Measurements from ENCODE around the gene FIGN. TPM values are rescaled to one million over a fixed set of nuclear protein-coding genes. Genes with fewer than 3 reads are reported as not detected.

FIGN gene, protein sequence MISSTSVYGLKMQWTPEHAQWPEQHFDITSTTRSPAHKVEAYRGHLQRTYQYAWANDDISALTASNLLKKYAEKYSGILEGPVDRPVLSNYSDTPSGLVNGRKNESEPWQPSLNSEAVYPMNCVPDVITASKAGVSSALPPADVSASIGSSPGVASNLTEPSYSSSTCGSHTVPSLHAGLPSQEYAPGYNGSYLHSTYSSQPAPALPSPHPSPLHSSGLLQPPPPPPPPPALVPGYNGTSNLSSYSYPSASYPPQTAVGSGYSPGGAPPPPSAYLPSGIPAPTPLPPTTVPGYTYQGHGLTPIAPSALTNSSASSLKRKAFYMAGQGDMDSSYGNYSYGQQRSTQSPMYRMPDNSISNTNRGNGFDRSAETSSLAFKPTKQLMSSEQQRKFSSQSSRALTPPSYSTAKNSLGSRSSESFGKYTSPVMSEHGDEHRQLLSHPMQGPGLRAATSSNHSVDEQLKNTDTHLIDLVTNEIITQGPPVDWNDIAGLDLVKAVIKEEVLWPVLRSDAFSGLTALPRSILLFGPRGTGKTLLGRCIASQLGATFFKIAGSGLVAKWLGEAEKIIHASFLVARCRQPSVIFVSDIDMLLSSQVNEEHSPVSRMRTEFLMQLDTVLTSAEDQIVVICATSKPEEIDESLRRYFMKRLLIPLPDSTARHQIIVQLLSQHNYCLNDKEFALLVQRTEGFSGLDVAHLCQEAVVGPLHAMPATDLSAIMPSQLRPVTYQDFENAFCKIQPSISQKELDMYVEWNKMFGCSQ
- 10 to 100 TPM in 2 of 4 donors, 1 to 10 TPM in 2; 3.7 to 14.1 (median 11.6) TPM for total RNA-seq

DNA sequence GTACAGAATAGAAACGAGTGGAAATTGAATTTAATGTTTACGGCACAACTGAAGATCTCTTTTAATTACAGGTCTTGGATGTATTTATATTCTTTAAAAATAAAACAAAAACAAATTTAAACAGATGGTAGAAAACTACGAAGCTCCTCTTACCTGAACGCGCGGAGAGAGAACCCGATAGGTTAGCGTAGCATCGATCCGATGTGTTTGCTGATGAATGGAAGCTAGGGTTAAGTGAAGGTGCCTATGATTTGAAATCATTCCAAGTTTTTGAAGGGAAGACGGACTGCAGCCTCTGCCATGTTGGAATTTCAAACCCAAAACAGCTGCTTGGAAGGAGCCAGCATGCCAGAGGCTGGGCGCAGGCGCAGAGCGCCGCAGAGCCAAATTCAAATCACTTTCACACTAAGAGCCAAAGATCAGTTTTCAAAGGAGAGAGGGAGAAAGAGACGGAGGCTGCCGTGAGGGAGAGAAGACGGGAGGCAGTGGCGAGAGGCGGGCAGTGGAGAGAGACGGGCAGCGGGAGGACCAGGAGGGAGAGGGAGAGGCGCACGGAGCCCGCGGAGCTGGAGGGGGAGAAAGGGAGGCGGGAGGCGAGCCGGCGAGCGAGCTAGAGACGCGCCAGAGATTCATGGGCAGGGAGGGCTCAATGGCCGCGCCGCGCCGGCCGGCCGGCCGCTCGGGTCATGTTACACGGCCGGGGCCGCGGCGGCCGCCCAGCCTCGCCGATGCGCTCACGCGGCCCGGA lies at the start of gene FIGN:
Gene FIGN, minus strand, starts transcription at position 324 of the 748 bp plus-strand sequence. CDS start 1,081 bp downstream, outside the sequence.
- TF ChIP-seq, protein P1, sequence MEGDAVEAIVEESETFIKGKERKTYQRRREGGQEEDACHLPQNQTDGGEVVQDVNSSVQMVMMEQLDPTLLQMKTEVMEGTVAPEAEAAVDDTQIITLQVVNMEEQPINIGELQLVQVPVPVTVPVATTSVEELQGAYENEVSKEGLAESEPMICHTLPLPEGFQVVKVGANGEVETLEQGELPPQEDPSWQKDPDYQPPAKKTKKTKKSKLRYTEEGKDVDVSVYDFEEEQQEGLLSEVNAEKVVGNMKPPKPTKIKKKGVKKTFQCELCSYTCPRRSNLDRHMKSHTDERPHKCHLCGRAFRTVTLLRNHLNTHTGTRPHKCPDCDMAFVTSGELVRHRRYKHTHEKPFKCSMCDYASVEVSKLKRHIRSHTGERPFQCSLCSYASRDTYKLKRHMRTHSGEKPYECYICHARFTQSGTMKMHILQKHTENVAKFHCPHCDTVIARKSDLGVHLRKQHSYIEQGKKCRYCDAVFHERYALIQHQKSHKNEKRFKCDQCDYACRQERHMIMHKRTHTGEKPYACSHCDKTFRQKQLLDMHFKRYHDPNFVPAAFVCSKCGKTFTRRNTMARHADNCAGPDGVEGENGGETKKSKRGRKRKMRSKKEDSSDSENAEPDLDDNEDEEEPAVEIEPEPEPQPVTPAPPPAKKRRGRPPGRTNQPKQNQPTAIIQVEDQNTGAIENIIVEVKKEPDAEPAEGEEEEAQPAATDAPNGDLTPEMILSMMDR (IDR thresholded peaks at IDR 0.05; ENCODE audit: low read depth), result no peak

DNA sequence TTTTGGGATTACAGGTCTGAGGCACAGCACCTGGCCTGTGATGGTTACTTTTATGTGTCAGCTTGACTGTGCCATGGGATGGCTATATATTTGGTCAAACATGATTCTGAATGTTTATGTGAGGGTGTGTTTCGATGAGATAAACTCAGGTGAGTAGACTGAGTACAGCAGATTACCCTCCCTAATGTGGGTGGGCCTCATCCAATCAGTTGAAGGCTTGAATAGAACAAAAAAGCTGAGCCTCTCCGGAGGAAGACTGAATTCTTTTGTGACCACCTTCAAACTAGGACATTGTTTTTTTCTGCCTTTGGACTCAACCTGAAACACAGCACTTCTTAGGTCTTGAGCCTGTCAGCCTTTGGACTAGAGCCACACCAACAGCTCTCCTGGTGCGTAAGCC lies 49.4 kb upstream of the FIGN start:
- TF ChIP-seq, protein P1 (IDR thresholded peaks at IDR 0.05; ENCODE audit: low read depth), result no peak

DNA sequence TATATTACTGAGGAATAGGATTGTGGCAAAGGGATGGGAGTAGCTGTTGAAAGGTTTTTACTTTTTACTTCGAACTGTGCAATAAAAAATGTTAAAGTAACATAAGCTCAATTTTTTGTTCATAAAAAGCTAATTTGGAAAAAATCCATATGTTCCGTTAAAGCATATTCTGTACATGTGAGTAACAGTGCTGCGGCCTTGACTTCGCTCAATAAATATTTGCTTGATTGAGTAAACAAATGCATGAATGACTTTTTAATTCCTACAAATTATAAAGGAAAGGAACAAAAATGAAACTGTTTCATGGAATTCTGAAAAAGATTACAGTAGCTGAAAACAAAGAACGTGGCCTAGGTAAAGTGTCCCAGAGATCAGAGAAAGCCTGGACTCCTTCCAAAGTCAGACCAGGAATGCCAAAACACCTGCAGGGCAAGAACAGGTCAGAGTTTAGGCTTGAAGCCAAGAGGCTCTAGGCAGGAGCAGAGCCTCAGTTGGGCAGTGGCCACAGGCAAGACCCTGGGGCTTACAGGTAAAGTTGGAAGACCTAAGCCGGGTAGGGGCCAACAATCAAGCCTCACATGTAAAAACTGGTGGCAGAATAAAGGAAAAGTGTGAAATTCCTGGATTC lies 44.3 kb upstream of the FIGN start:
- TF ChIP-seq, protein P1 (IDR thresholded peaks at IDR 0.05; ENCODE audit: low read depth), result no peak

DNA sequence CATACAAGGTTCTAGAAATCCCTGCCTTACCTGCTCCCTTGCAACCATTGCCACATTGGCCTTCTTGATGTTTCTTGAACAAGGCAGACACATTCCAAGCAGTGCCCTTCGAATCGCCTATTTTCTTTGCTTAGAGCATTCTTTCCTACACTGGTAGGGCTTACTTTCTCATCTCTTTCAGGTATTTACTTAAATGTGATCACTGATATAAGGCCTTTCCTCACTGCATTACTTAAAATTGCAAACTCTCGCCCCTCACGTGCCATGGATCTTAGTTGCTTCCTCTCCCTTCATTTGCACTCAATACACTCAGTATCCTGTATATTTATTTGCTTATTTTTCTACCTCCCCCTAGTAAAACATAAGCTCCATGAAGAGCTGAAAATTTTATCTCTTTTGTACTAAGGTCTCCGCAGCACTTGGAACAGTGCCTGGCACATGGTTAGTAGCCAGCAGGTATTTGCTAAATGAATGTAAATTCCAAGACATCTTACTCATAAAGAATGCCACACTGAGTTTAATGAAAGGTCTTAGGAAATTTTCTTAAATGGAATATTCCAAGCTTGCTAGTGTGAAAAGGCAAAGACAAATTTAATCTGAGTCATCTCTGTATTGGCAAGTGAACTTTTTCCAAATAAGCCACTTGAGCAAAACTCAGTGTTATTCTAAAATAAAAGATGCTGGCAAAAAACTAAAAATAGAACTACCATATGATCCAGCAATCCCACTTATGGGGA lies 42.4 kb upstream of the FIGN start:
- TF ChIP-seq, protein P1 (IDR thresholded peaks at IDR 0.05; ENCODE audit: low read depth), result no peak

DNA sequence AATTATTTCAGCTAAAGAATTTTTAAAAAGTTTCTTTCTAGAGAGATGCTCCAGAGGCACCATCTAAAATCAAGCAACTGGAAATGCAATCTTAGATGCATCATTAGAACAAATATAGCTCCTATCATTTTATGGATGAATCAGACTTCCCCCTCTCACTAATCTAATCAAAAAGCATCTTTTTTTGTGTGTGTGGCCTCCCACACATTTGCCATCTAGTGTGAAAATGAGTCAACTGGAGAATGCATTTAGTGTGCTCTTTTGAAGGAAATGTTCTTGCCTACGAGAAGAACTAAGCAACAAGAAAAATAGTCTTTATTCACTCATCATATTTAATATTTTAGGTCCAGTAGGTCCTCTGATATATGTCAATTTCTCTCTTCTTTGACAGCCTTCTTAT lies 39.5 kb upstream of the FIGN start:
- TF ChIP-seq, protein P1 (IDR thresholded peaks at IDR 0.05; ENCODE audit: low read depth), result no peak

DNA sequence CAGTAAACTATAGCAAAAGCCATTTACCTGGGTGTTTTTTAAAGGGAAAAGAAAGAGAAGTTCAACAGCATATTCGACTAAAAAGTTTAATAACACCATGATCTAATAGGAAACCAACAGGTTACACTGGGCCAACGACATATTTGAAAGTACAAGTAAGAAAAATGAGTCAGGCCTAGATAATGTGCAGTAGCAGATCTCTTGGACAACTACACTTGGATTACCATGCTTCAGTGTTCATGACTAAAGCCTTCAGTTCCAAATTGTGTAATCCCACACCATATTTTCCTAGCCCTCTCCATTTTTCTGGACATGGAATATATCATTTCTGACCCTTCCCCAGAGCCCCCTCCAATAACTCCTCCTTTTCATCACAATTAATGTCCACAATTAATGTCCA lies 39.1 kb upstream of the FIGN start:
- TF ChIP-seq, protein P1 (IDR thresholded peaks at IDR 0.05; ENCODE audit: low read depth), result no peak
